Naive thymus-derived CD4-positive, alpha-beta T cell (primary cell): ENCODE measurements around the gene MRPL2. TPM values are rescaled to one million over a fixed set of nuclear protein-coding genes. Genes with fewer than 3 reads are reported as not detected.

Experiments
- ATAC-seq: fragments of 150-1000 bp; cut with Tn5 transposase; 2 replicates; pipeline ENCODE4 v1.10.0; 2021; ENCODE audit warnings: mild to moderate bottlenecking, moderate library complexity
- CTCF ChIA-PET: fragments of 350-600 bp; sonication (Branson Sonifier 250); formaldehyde crosslinking; loops from one replicate; lab custom pipeline; 2021; ENCODE audit warnings: antibody characterized with exemption; lab: Charles Lee
- POLR2A ChIA-PET: fragments of 350-600 bp; sonication (Branson Sonifier 250); formaldehyde crosslinking; loops from one replicate; lab custom pipeline; 2021; ENCODE audit warnings: antibody characterized with exemption, inconsistent platforms; lab: Charles Lee
- DNase-seq, 9 donors: peaks; one replicate each; pipeline versions ENCODE4 v3.0.0 to v3.0.0-alpha.2; 2020 to 2022; ENCODE audit warnings: mixed read lengths in 1 of 9
- H3K27ac ChIP-seq: one replicate; pipeline ENCODE4 v1.7.0; 2013; ENCODE audit warnings: mild to moderate bottlenecking, low read depth, low read length, moderate library complexity
- H3K27me3 ChIP-seq, 2 donors: one replicate each; pipeline ENCODE4 v1.7.0; 2013; ENCODE audit warnings: low read length in 2 of 2, mild to moderate bottlenecking in 2 of 2, moderate library complexity in 2 of 2; ENCODE audit not compliant: control insufficient read depth in 2 of 2, insufficient read depth in 2 of 2
- H3K36me3 ChIP-seq, 3 experiments: 1 replicate in 2 of 3; 2 replicates in 1 of 3; pipeline ENCODE4 v1.7.0; 2013; ENCODE audit warnings: low read length in 3 of 3, mild to moderate bottlenecking in 3 of 3, moderate library complexity in 1 of 3; ENCODE audit not compliant: insufficient read depth in 3 of 3, control insufficient read depth in 2 of 3
- H3K4me1 ChIP-seq, 2 donors: one replicate each; pipeline ENCODE4 v1.7.0; 2013; ENCODE audit warnings: low read length in 2 of 2, mild to moderate bottlenecking in 2 of 2, moderate library complexity in 1 of 2; ENCODE audit not compliant: control insufficient read depth in 2 of 2, insufficient read depth in 2 of 2
- H3K4me3 ChIP-seq: 2 replicates; pipeline ENCODE4 v1.7.0; 2013; ENCODE audit warnings: mild to moderate bottlenecking, low read length
- H3K9me3 ChIP-seq, 3 experiments: 1 replicate in 2 of 3; 2 replicates in 1 of 3; pipeline ENCODE4 v1.7.0; 2013; ENCODE audit warnings: low read length in 3 of 3; ENCODE audit not compliant: control insufficient read depth in 2 of 3
- H3K27ac Mint-ChIP-seq, 9 donors: one replicate each; pipeline ENCODE4 v1.8.0; 2020 to 2022; ENCODE audit warnings: mixed read lengths in 9 of 9, mild to moderate bottlenecking in 8 of 9, moderate library complexity in 5 of 9, inconsistent platforms in 2 of 9
- H3K27me3 Mint-ChIP-seq, 5 donors: one replicate each; pipeline ENCODE4 v1.8.0; 2021 to 2022; ENCODE audit warnings: mixed read lengths in 5 of 5, mild to moderate bottlenecking in 1 of 5
- H3K36me3 Mint-ChIP-seq, 5 donors: one replicate each; pipeline ENCODE4 v1.8.0; 2020 to 2022; ENCODE audit warnings: mixed read lengths in 5 of 5, mild to moderate bottlenecking in 3 of 5, inconsistent platforms in 1 of 5
- H3K4me1 Mint-ChIP-seq, 7 donors: one replicate each; pipeline ENCODE4 v1.8.0; 2020 to 2022; ENCODE audit warnings: mixed read lengths in 7 of 7, mild to moderate bottlenecking in 3 of 7, inconsistent platforms in 1 of 7
- H3K4me3 Mint-ChIP-seq, 10 donors: one replicate each; pipeline ENCODE4 v1.8.0; 2020 to 2022; ENCODE audit warnings: mild to moderate bottlenecking in 10 of 10, mixed read lengths in 10 of 10, moderate library complexity in 6 of 10, inconsistent platforms in 2 of 10
- H3K9me3 Mint-ChIP-seq, 11 donors: one replicate each; pipeline ENCODE4 v1.8.0; 2020 to 2022; ENCODE audit warnings: mixed read lengths in 11 of 11, mild to moderate bottlenecking in 4 of 11, inconsistent platforms in 1 of 11, moderate library complexity in 1 of 11
- intact Hi-C, 2 donors: fragments of 100-400 bp; cut with micrococcal nuclease; formaldehyde crosslinking; loops; one replicate each; pipeline ENCODE4 v1.15.1; 2023
- polyA plus RNA-seq, 2 donors: library from polyadenylated mRNA; unstranded; fragments of 300-500 nt; fragmentation: Illumina TruSeq; gene quantifications; one replicate each; pipeline ENCODE4 v1.2.3, GENCODE V29; 2021
- total RNA-seq, 6 experiments: library from RNA in 5 of 6; stranded (reverse) in 5 of 6; gene quantifications; 1 replicate in 5 of 6; 2 replicates in 1 of 6; pipeline ENCODE4 v1.2.3 and lab custom pipeline; 2021 to 2026

MRPL2 gene
- total and polyA plus RNA-seq, 7 experiments from 2014 or later, result 32.0 to 58.6 (median 48.4) TPM

GRCh38 chr6:43062818-43063217 lies 3.6 kb upstream of the MRPL2 start:
- Histone ChIP-seq H3K4me1 (peaks cover 0 to 18% of the 10 kb centered on the region in 2 donors), H3K27me3 (no peaks in the 10 kb centered on the region), H3K4me3 (no peak overlapping the region), H3K9me3 (no peaks in the 10 kb centered on the region), H3K36me3 (peaks cover 0 to 44% (median 6%) of the 10 kb centered on the region in 3 experiments), H3K27ac (no peak overlapping the region)
- H3K36me3 Mint-ChIP-seq, result peaks cover 0 to 43% (median 26%) of the 10 kb centered on the region in 5 donors
- peak overlapping the region in 1 of 10 donors; percentile 64 for H3K4me3 Mint-ChIP-seq
- peaks cover 27 to 41% (median 34%) of the 10 kb centered on the region in 7 donors for H3K4me1 Mint-ChIP-seq
- H3K9me3 Mint-ChIP-seq, result no peaks in the 10 kb centered on the region
- no peaks in the 10 kb centered on the region for H3K27me3 Mint-ChIP-seq
- ATAC-seq (no peak), DNase-seq (no peak)
- intact Hi-C loops, result no loop called here
- POLR2A ChIA-PET, result interaction anchor here (0.9 to 2.2 kb wide), 4 partner anchors 9 to 444 kb away, joined by 3 to 9 read pairs (median 3); partner anchors contain the start of genes CUL7 and PPP2R5D
- CTCF ChIA-PET, result interaction anchor here (0.8 to 1.2 kb wide), 3 partner anchors 9 to 304 kb away, joined by 3 to 4 read pairs (median 3); partner anchors contain the start of gene CNPY3
- H3K27ac Mint-ChIP-seq, result no peak overlapping the region

- H3K27ac ChIP-seq, result no peak overlapping the region
- H3K36me3 ChIP-seq, result peaks cover 0 to 46% (median 4%) of the 10 kb centered on the region in 3 experiments
- intact Hi-C loops, result no loop called here
- no peak overlapping the region for H3K4me3 ChIP-seq
- Mint-ChIP-seq H3K9me3 (no peaks in the 10 kb centered on the region), H3K27ac (peak overlapping the region in 1 of 9 donors; percentile 88), H3K4me3 (peak overlapping the region in 3 of 10 donors; percentile 2 to 93 (median 63)), H3K36me3 (peaks cover 0 to 43% (median 26%) of the 10 kb centered on the region in 5 donors), H3K4me1 (peaks cover 27 to 44% (median 36%) of the 10 kb centered on the region in 7 donors), H3K27me3 (no peaks in the 10 kb centered on the region)
- H3K9me3 ChIP-seq, result no peaks in the 10 kb centered on the region
- H3K4me1 ChIP-seq, result peaks cover 0 to 21% of the 10 kb centered on the region in 2 donors
- ATAC-seq, result no peak
- ChIA-PET POLR2A (interaction anchor here (1.0 to 3.6 kb wide), 2 partner anchors 17 to 83 kb away, joined by 4 to 18 read pairs; partner anchors contain the start of gene PEX6), CTCF (no interaction called here)
- DNase-seq, result no peak
- H3K27me3 ChIP-seq, result no peaks in the 10 kb centered on the region
Observed at GRCh38 chr6:43061861-43062260, 2.6 kb upstream of the MRPL2 start.

GRCh38 chr6:43060755-43061633 lies 1.8 kb upstream of the MRPL2 start:
- peak overlapping the region; percentile 67 to 100 (median 98) for H3K27ac Mint-ChIP-seq
- H3K9me3 Mint-ChIP-seq, result no peaks in the 10 kb centered on the region
- CTCF ChIA-PET, result no interaction called here
- DNase-seq (no peak), ATAC-seq (no peak)
- H3K27me3 Mint-ChIP-seq, result no peaks in the 10 kb centered on the region
- peaks cover 0 to 21% of the 10 kb centered on the region in 2 donors for H3K4me1 ChIP-seq
- H3K27ac ChIP-seq, result no peak overlapping the region
- no peaks in the 10 kb centered on the region for H3K9me3 ChIP-seq
- POLR2A ChIA-PET, result interaction anchor here (0.7 to 3.6 kb wide), 9 partner anchors 8 to 131 kb away, joined by 3 to 33 read pairs (median 4); partner anchors contain the start of genes CNPY3, KLHDC3, MEA1 and PEX6
- H3K36me3 Mint-ChIP-seq, result peaks cover 2 to 39% (median 24%) of the 10 kb centered on the region in 5 donors
- intact Hi-C loops, result no loop called here
- H3K4me3 Mint-ChIP-seq, result peak overlapping the region; percentile 88 to 100 (median 96)
- H3K36me3 ChIP-seq, result peaks cover 0 to 38% (median 0%) of the 10 kb centered on the region in 3 experiments
- peaks cover 27 to 44% (median 40%) of the 10 kb centered on the region in 7 donors for H3K4me1 Mint-ChIP-seq
- no peak overlapping the region for H3K4me3 ChIP-seq
- H3K27me3 ChIP-seq, result no peaks in the 10 kb centered on the region

GRCh38 chr6:43060034-43060754 lies 960 bp upstream of the MRPL2 start:
- Histone ChIP-seq H3K4me3 (peak overlapping the region; percentile 80), H3K4me1 (peaks cover 0 to 21% of the 10 kb centered on the region in 2 donors), H3K27me3 (no peaks in the 10 kb centered on the region), H3K36me3 (peaks cover 0 to 38% (median 0%) of the 10 kb centered on the region in 3 experiments), H3K9me3 (no peaks in the 10 kb centered on the region), H3K27ac (peak overlapping the region; percentile 88)
- ATAC-seq, result no peak
- POLR2A ChIA-PET, result interaction anchor here (0.7 to 3.6 kb wide), 12 partner anchors 9 to 130 kb away, joined by 3 to 33 read pairs (median 5); partner anchors contain the start of genes CNPY3, KLHDC3, MEA1 and PEX6
- no peaks in the 10 kb centered on the region for H3K27me3 Mint-ChIP-seq
- peak overlapping the region; percentile 95 to 100 (median 99) for H3K27ac Mint-ChIP-seq
- intact Hi-C loops, result no loop called here
- H3K4me3 Mint-ChIP-seq, result peak overlapping the region; percentile 88 to 100 (median 96)
- no peak for DNase-seq
- peaks cover 27 to 49% (median 44%) of the 10 kb centered on the region in 7 donors for H3K4me1 Mint-ChIP-seq
- CTCF ChIA-PET, result no interaction called here
- H3K9me3 Mint-ChIP-seq, result no peaks in the 10 kb centered on the region
- peaks cover 9 to 43% (median 21%) of the 10 kb centered on the region in 5 donors for H3K36me3 Mint-ChIP-seq

- Mint-ChIP-seq H3K36me3 (peaks cover 7 to 35% (median 11%) of the 10 kb centered on the region in 5 donors), H3K4me1 (peaks cover 33 to 57% (median 52%) of the 10 kb centered on the region in 7 donors), H3K4me3 (peak overlapping the region; percentile 88 to 100 (median 96)), H3K27me3 (no peaks in the 10 kb centered on the region), H3K9me3 (no peaks in the 10 kb centered on the region), H3K27ac (peak overlapping the region; percentile 95 to 100 (median 99))
- peak overlapping the region; percentile 80 for H3K4me3 ChIP-seq
- ChIA-PET CTCF (no interaction called here), POLR2A (interaction anchor here (0.9 to 3.6 kb wide), 11 partner anchors 26 to 494 kb away, joined by 3 to 33 read pairs (median 7); partner anchors contain the start of genes CNPY3, KLHDC3, MEA1 and PEX6)
- peak overlapping the region; percentile 88 for H3K27ac ChIP-seq
- H3K36me3 ChIP-seq, result peaks cover 0 to 27% (median 0%) of the 10 kb centered on the region in 3 experiments
- H3K27me3 ChIP-seq, result no peaks in the 10 kb centered on the region
- intact Hi-C loops, result loop anchor here (2.0 to 10.0 kb wide), 5 partner anchors 36 to 1324 kb away; partner anchors contain the start of genes LRRC73 (in 1 of the 2), POLR1C (in 1 of the 2), TBCC (in 1 of the 2) and TFEB (in 1 of the 2)
- ATAC-seq, result no peak
- H3K4me1 ChIP-seq, result peaks cover 0 to 27% of the 10 kb centered on the region in 2 donors
- H3K9me3 ChIP-seq, result no peaks in the 10 kb centered on the region
- DNase-seq, result no peak
Observed at GRCh38 chr6:43058531-43058930, 703 bp downstream of the MRPL2 start.
